Measurements from ENCODE around the gene SLC30A7. TPM values are rescaled to one million over a fixed set of nuclear protein-coding genes. Genes with fewer than 3 reads are reported as not detected.

Gene SLC30A7
- polyA plus RNA-seq, 1 of the 3 experiments (the other 2 are of a cell fraction) = 4.0 TPM

GRCh38 chr1:100936194-100936967 is 40.5 kb downstream of the SLC30A7 start (continued):
- no peak for TF ChIP-seq CTCF (IDR thresholded peaks at IDR 0.05)
- no peak for TF ChIP-seq RXRA (IDR thresholded peaks at IDR 0.05; ENCODE audit: borderline replicate concordance, low read depth)
- no peak for TF ChIP-seq JUND (IDR thresholded peaks at IDR 0.05)
- no peak for TF ChIP-seq IRF3 (IDR thresholded peaks at IDR 0.05; ENCODE audit: low read depth, low read length)
- no peak for TF ChIP-seq EZH2phosphoT487 (IDR thresholded peaks at IDR 0.05; ENCODE audit: borderline replicate concordance, low read depth)
- TF ChIP-seq RAD21 (IDR thresholded peaks at IDR 0.05; ENCODE audit: low read length) = no peak

GRCh38 chr1:100941098-100941527 is 45.2 kb downstream of the SLC30A7 start:
- Histone ChIP-seq H3F3A (replicated peaks; ENCODE audit: insufficient read depth) (no peaks in the 10 kb centered on the region), H3K4me3 (ENCODE audit: low read depth in 2 of 2, low read length in 1 of 2) (no peak overlapping the region), H3K79me2 (ENCODE audit: insufficient read depth) (peaks cover 18% of the 10 kb centered on the region), H3K36me3 (replicated peaks in 1 of 2; ENCODE audit: control insufficient read depth in 1 of 2, insufficient read depth in 2 of 2, low read length in 1 of 2) (peaks cover 40 to 44% of the 10 kb centered on the region in 2 experiments), H3K9me3 (no peaks in the 10 kb centered on the region), H3K4me2 (no peak overlapping the region), H2AFZ (ENCODE audit: low read depth) (no peak overlapping the region), H3K4me1 (ENCODE audit: control insufficient read depth in 1 of 2, insufficient read depth in 2 of 2, low read depth in 1 of 2, low read length in 1 of 2) (no peaks in the 10 kb centered on the region), H3K27ac (ENCODE audit: low read depth in 2 of 2, low read length in 1 of 2) (no peak overlapping the region), H4K20me1 (ENCODE audit: insufficient read depth) (no peaks in the 10 kb centered on the region), H3K27me3 (ENCODE audit: insufficient read depth) (no peaks in the 10 kb centered on the region), H3K9me2 (no peaks in the 10 kb centered on the region), H3K9ac (no peak overlapping the region)
- TF ChIP-seq RFX5 (IDR thresholded peaks at IDR 0.05; ENCODE audit: low read length) = no peak
- TF ChIP-seq POLR2AphosphoS5 (IDR thresholded peaks at IDR 0.05; ENCODE audit: low read depth, low read length) = no peak
- no peak for TF ChIP-seq RCOR1 (IDR thresholded peaks at IDR 0.05; ENCODE audit: low read length)
- TF ChIP-seq CTCF (IDR thresholded peaks at IDR 0.05) = no peak
- no peak for TF ChIP-seq ELF1 (IDR thresholded peaks at IDR 0.05)
- no peak for TF ChIP-seq SMC3 (IDR thresholded peaks at IDR 0.05; ENCODE audit: low read depth, low read length)
- TF ChIP-seq MAX (IDR thresholded peaks at IDR 0.05; ENCODE audit: low read depth) = no peak
- TF ChIP-seq YY1 (IDR thresholded peaks at IDR 0.05; ENCODE audit: low read depth) = no peak
- 92% methylated on average over 1 of the region's 1 CpG for WGBS (ENCODE audit: low lambda C conversion rate)
- no peak for DNase-seq
- ChIA-PET POLR2A (no interaction called here), CTCF (interaction anchor here (0.9 to 1.5 kb wide), 4 partner anchors 22 to 369 kb away, joined by 3 to 6 read pairs (median 4); no protein-coding TSS in a partner anchor)
